NCI-H128 (cell line): ENCODE results near the gene ANKRD18B.
"Not testable (repeated sequence)": the region's sequence is repeated elsewhere in the genome, so short reads cannot be mapped to it uniquely, and the experiment has no call there.

Experiments
- DNase-seq: peaks from one replicate; lab custom pipeline; 2025; ENCODE audit not compliant: unreplicated experiment; lab: John Stamatoyannopoulos, UW

The ANKRD18B gene

GRCh38 chr9:33604249-33604648 is 80.2 kb downstream of the ANKRD18B start:
- DNase-seq: not testable (repeated sequence)

- not testable (repeated sequence) for DNase-seq
Measured at GRCh38 chr9:33604936-33605335, 80.9 kb downstream of the ANKRD18B start.

GRCh38 chr9:33611358-33611757 is 87.3 kb downstream of the ANKRD18B start:
- no peak for DNase-seq

GRCh38 chr9:33612410-33612809 is 88.4 kb downstream of the ANKRD18B start:
- DNase-seq: not testable (repeated sequence)

GRCh38 chr9:33614001-33614687 is 90.1 kb downstream of the ANKRD18B start:
- no peak for DNase-seq

- not testable (repeated sequence) for DNase-seq
Measured at GRCh38 chr9:33618370-33618769, 94.3 kb downstream of the ANKRD18B start.

- DNase-seq: no peak
Measured at GRCh38 chr9:33619666-33620404, 95.8 kb downstream of the ANKRD18B start.

GRCh38 chr9:33620738-33621439 is 96.8 kb downstream of the ANKRD18B start:
- DNase-seq: peak; percentile 34
